ENCODE measurements around the gene SPTSSB. TPM values are rescaled to one million over a fixed set of nuclear protein-coding genes. Genes with fewer than 3 reads are reported as not detected.

SPTSSB gene
- total and polyA plus RNA-seq, 9 of the 15 experiments (the other 6 are each of a cell fraction or from before 2014, with no cell fraction given): 0.07 TPM; not detected in 8

GRCh38 chr3:161349529-161350312, 21.6 kb downstream of the SPTSSB start:
- in situ Hi-C loops (cut with MboI): no loop called here
- intact Hi-C loops (cut with micrococcal nuclease): no loop called here
- Histone ChIP-seq H3K9ac (ENCODE audit: insufficient read depth in 1 of 2, low read depth in 2 of 2, low read length in 2 of 2) (no peak overlapping the region), H3K9me1 (ENCODE audit: control insufficient read depth, insufficient read depth, low read length) (no peaks in the 10 kb centered on the region), H3K36me3 (ENCODE audit: control insufficient read depth, insufficient read depth, low read length) (no peaks in the 10 kb centered on the region), H3K4me1 (replicated peaks in 1 of 2; ENCODE audit: control insufficient read depth in 2 of 2, insufficient read depth in 2 of 2, low read length in 2 of 2) (no peaks in the 10 kb centered on the region), H3K4me2 (ENCODE audit: insufficient read depth, low read length) (no peak overlapping the region), H3K79me2 (ENCODE audit: control insufficient read depth, insufficient read depth, low read length) (no peaks in the 10 kb centered on the region), H3K27me3 (ENCODE audit: control insufficient read depth in 2 of 2, insufficient read depth in 2 of 2, low read length in 2 of 2) (no peaks in the 10 kb centered on the region), H2AFZ (ENCODE audit: low read depth, low read length) (no peak overlapping the region), H3K27ac (ENCODE audit: extremely low read depth, low read depth, low read length) (no peak overlapping the region), H3K9me3 (replicated peaks; ENCODE audit: control insufficient read depth, insufficient read depth, low read depth, low read length) (no peaks in the 10 kb centered on the region), H4K20me1 (replicated peaks; ENCODE audit: control insufficient read depth, insufficient read depth, low read length) (no peaks in the 10 kb centered on the region), H3K4me3 (no peak overlapping the region)
- 1% methylated on average over 7 of the region's 7 CpGs for WGBS (ENCODE audit: insufficient coverage, low coverage, missing lambda C conversion rate)
- TF ChIP-seq CGGBP1 (CRISPR knock-in tag; IDR thresholded peaks at IDR 0.05): no peak
- TF ChIP-seq, protein P1, sequence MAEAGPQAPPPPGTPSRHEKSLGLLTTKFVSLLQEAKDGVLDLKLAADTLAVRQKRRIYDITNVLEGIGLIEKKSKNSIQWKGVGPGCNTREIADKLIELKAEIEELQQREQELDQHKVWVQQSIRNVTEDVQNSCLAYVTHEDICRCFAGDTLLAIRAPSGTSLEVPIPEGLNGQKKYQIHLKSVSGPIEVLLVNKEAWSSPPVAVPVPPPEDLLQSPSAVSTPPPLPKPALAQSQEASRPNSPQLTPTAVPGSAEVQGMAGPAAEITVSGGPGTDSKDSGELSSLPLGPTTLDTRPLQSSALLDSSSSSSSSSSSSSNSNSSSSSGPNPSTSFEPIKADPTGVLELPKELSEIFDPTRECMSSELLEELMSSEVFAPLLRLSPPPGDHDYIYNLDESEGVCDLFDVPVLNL (CRISPR knock-in tag; IDR thresholded peaks at IDR 0.05; ENCODE audit: low read depth): no peak
- no peak for TF ChIP-seq PML (IDR thresholded peaks at IDR 0.05; ENCODE audit: low read length)
- TF ChIP-seq KLF10 (CRISPR knock-in tag; IDR thresholded peaks at IDR 0.05): no peak
- ChIA-PET POLR2A (interaction anchor here (0.6 kb wide), 1 partner anchor 1016 kb away, joined by 4 read pairs; no protein-coding TSS in a partner anchor), CTCF (ENCODE audit: low intra/inter-chr PET ratio) (no interaction called here)
- FAIRE-seq (no peak), ATAC-seq (no peak), DNase-seq (ENCODE audit: extremely low read depth in 1 of 4, low spot score in 3 of 4) (no peak)
- no TSS peak for BruUV-seq (replicated peaks)
